GM18526 (cell line): ENCODE results near the gene OR11H6.

Experiments used
- POLR2A ChIP-seq: IDR thresholded peaks from 3 replicates; pipeline ENCODE4 v1.6.1; 2011; ENCODE audit not compliant: insufficient read length; ENCODE audit errors: extremely low read depth

The OR11H6 gene

DNA sequence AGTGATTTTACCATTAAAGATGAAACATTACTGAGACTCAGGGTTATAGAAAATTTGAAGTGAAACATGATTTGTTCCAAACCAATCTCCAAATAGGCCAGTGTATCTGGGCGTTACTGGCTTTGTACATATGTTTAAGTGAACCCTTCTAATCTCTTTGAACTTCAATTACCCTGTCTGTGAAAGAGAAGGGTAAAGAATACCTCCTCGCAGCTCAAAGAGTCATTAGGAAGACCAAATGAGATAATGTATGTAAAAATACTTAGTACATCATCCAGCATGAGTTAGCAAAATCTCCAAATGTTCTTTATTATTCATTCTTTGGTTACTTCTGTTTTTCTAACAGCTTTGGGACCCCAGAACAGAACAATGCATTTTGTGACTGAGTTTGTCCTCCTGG, at the start of gene OR11H6:
OR11H6 (plus strand) TSS at position 301 of the 400 bp plus-strand sequence; CDS start at position 301, 0 bp downstream.
- no peak for TF ChIP-seq POLR2A

DNA sequence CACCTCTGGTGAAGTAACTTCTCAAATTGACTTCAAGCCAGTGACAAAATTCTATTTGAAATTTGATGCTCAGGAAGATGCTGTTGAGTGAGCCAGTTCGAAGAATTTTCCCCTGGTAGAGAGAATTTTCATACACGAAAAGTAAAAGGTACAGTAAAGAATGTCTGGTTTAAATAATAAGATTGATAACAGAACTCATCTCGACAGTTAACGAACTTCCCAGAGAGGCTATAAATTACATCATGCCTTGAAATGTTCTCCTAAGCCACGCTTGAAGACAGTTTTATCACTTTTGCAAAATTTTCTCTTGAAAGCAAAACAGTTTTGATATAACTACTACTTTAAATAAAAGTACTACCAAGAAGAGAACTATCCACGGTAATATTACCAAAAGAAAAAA, 47.2 kb upstream of the OR11H6 start:
- TF ChIP-seq POLR2A = no peak

GRCh38 chr14:20177433-20177974, 46.0 kb upstream of the OR11H6 start:
- no peak for TF ChIP-seq POLR2A

DNA sequence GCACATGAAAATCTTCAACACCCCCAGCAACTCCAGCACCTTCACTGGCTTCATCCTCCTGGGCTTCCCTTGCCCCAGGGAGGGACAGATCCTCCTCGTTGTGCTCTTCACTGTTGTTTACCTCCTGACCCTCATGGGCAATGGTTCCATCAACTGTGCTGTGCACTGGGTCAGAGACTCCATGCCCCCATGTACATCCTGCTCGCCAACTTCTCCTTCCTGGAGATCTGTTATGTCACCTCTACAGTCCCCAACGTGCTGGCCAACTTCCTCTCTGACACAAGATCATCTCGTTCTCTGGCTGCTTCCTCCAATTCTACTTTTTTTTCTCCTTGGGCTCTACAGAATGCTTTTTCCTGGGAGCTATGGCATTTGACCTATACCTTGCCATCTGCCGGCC, 44.3 kb upstream of the OR11H6 start:
- TF ChIP-seq POLR2A = no peak

GRCh38 chr14:20179880-20180279, 43.6 kb upstream of the OR11H6 start:
- no peak for TF ChIP-seq POLR2A

DNA sequence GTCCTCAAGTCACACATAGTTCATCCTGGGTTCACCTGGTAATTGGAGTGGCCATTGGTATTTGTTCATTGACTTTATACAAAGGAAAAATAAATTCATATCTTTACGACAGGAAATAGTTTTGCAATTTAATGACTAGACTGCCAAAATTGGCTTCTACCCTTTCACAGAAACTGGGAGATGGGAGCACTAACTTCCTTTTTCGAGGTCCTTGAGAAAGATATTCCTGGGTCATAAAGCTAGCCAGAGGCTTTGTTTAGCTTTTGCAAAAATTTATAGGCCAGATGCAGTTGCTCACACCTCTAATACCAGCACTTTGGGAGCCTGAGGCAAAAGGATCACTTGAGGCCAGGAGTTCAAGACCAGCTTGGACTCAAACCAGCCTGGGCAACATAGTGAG, 43.0 kb upstream of the OR11H6 start:
- TF ChIP-seq POLR2A = no peak

DNA sequence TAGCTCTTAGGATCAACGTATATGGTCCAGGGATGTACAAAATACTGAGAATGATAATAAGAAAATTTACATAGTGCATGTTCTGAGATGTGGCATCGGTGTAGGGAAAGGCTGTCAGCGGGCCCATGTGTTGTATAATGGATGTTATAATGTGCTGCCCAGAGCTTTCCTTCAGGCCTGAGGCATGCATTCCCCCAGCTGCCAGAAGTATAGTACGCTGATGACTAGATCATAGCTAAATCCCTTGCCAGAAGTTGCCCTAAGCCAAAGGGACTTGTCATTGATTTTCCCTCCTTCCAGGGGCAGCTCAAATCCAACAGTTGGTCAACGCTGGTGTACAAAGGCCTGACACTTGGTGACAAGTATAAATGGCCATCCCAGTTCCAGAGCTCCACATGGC, 39.3 kb upstream of the OR11H6 start:
- TF ChIP-seq POLR2A = no peak

- TF ChIP-seq POLR2A = no peak
Measured at GRCh38 chr14:20190596-20190995, 32.9 kb upstream of the OR11H6 start, which contains the start of gene OR11G2. TSS of gene OR11G2 (plus strand) at chr14:20190896. CDS start at chr14:20197438, 6,542 bp downstream.

DNA sequence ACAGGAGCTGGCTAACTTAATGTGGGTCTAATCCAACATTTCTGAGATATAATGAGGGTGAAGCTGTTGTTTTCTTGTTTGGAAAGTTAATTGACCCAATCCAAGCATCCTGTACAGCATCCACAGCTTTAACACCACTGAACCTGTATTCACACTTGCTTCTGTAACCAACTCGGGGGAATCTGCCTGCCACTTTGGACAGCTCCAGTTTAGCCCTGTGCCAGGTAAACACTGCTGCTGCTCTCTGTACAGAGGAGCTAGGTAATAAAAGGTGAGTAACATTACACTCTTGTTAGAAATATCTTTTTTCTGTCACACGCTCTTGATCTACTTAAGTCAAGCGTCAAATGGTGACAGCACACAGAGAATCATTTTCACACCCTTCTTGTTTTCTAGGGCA, 32.1 kb upstream of the OR11H6 start:
- no peak for TF ChIP-seq POLR2A

- TF ChIP-seq POLR2A = no peak
Measured at GRCh38 chr14:20194101-20194500, 29.4 kb upstream of the OR11H6 start.

DNA sequence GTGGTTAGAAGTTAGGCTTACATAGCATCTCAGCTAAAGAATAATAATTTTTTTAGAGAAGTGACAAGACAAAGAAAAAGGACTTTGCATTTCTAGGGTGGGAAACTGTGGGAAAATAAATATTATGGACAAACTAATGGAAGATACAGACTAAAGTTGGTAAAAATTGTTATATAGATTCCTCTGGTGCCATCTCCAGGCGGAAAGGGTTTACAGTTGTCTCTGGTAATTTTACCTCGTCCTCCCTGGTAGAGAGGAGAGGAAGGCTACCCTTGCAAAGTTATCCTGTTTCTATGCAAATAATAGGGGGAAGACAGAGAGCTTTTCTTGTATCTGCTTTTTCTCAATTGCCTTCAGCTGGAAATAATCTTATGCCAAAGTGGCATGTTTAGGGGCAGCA, 27.6 kb upstream of the OR11H6 start:
- TF ChIP-seq POLR2A = no peak

- no peak for TF ChIP-seq POLR2A
Measured at GRCh38 chr14:20197459-20197858, 26.1 kb upstream of the OR11H6 start.

DNA sequence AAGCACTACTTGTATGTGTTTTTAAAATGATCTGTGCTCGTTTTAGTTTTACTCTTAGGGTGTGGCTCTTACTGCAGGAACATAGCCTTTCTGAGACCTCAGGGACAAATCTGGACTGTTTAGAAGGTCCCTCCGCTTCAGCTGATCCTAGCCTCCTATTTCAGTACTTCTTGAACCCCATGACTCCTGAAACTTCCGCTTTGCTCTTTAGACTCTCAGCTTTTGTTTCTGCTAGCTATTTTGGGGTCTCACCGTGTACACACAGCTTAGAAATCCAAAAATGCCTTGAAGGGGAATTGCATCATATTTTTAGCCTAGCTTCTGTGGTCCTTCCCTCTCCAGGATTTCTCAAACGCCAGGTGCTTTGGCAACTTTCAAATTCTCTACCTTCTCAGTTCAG, 24.5 kb upstream of the OR11H6 start:
- no peak for TF ChIP-seq POLR2A

- TF ChIP-seq POLR2A = no peak
Measured at GRCh38 chr14:20204721-20205120, 18.8 kb upstream of the OR11H6 start.

DNA sequence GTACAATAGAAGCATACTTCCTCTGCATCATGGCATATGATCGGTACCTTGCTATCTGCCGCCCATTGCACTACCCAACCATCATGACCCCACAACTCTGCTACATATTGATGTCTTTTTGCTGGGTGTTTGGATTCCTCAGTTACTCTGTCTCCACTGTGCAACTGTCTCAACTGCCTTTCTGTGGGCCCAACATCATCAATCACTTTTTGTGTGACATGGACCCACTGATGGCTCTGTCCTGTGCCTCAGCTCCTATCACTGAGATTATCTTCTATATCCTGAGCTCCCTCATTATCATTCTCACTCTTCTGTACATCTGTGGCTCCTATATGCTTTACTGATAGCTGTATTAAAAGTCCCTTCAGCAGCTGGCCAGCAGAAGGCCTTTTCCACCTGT, 13.9 kb upstream of the OR11H6 start:
- no peak for TF ChIP-seq POLR2A

- TF ChIP-seq POLR2A = no peak
Measured at GRCh38 chr14:20215196-20215595, 8.3 kb upstream of the OR11H6 start.

DNA sequence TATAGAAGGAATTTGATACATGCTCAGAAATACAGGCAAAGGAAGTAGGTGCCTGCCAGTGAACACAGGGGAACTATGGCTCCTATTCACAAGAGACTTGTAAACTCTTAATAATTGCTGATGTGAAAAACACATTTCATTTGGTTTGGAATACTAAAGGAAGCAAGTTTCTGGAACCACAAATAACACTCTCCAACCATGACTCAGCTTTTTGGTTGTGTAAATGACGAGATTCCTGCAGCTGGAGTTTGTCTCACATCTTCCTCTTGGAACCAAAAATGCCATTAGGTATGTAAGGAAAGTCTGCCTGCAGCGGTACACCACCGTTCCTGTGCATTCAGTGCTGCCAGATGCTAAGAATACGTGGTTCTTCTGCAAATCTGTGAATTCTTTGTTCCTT, 4.5 kb upstream of the OR11H6 start:
- TF ChIP-seq POLR2A = no peak
